ENCODE measurements around the gene ABCD1.

DNA sequence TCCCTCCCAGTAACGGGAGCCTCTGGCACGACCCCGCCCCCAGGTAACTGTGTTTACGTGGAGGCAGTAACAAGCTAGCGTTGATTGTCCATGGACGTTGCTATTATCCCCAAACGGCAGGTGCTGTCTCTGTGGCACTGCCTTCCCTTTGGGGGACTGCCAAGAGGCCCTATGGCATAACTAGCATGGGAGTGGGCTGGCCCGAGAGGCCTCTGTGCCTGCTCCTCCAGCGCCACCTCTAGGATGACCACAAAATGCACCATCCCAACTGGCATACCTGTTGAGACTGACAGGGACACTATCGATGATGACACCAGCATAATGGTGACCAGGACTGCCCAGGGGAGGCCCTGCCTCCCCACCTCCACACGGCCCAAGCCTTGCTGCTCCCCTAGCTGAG lies 57.7 kb downstream of the ABCD1 start:
- TF ChIP-seq, protein P1, sequence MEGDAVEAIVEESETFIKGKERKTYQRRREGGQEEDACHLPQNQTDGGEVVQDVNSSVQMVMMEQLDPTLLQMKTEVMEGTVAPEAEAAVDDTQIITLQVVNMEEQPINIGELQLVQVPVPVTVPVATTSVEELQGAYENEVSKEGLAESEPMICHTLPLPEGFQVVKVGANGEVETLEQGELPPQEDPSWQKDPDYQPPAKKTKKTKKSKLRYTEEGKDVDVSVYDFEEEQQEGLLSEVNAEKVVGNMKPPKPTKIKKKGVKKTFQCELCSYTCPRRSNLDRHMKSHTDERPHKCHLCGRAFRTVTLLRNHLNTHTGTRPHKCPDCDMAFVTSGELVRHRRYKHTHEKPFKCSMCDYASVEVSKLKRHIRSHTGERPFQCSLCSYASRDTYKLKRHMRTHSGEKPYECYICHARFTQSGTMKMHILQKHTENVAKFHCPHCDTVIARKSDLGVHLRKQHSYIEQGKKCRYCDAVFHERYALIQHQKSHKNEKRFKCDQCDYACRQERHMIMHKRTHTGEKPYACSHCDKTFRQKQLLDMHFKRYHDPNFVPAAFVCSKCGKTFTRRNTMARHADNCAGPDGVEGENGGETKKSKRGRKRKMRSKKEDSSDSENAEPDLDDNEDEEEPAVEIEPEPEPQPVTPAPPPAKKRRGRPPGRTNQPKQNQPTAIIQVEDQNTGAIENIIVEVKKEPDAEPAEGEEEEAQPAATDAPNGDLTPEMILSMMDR (IDR thresholded peaks at IDR 0.05): peak; percentile 30
- TF ChIP-seq EZH2phosphoT487 (IDR thresholded peaks at IDR 0.05): no peak

Data from neural progenitor cell (in vitro differentiated cells).